PC-9 (cell line): Measurements from ENCODE around the gene YTHDF2.

Experiments
- CTCF ChIP-seq: fragments of 200-600 bp; sonication (generic); conservative IDR thresholded peaks from 2 replicates; pipeline ENCODE4 v1.6.1; 2017; ENCODE audit warnings: mixed run types, antibody characterized with exemption, mild to moderate bottlenecking, moderate library complexity
- EZH2 ChIP-seq: fragments of 200-600 bp; sonication (generic); IDR thresholded peaks from 2 replicates; pipeline ENCODE4 v1.8.0; 2017; ENCODE audit warnings: antibody characterized with exemption, low read depth

DNA sequence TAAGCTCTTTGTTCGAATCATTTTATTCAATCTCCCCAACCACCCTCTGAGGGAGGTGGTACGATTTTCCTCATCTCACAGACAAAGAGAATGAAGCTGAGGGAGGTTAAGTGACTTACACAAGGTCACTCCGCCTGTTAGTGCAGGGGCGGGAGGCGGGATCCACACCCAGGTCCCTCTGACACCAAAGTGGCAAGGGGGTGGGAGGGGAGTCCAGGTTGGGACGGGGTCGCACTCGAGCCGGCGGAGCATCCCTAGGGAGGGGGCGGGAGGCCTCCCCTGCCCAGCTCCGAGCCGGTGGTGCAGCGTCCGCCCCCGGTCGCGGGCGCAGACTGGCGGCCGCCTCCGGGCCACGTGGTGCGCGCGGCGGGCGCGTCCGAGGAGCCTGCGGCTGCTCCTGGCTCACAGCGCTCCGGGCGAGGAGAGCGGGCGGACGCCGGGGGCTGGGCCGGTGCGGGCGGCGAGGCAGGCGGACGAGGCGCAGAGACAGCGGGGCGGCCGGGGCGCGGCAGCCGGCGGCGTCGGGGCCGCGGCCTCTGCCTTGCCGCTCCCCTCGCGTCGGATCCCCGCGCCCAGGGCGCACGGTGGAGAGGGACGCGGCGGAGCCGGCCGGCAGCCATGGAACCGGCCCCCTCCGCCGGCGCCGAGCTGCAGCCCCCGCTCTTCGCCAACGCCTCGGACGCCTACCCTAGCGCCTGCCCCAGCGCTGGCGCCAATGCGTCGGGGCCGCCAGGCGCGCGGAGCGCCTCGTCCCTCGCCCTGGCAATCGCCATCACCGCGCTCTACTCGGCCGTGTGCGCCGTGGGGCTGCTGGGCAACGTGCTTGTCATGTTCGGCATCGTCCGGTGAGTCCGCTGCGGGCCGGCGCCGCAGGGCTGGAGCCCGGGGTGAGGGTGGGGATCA lies 75.3 kb downstream of the YTHDF2 start, which contains the start of gene OPRD1:
- TF ChIP-seq CTCF (no peak), EZH2 (no peak)
